H1 (cell line): ENCODE data around the gene GABRB2. TPM values are rescaled to one million over a fixed set of nuclear protein-coding genes. Genes with fewer than 3 reads are reported as not detected.

ENCODE experiments used
- CREB1 ChIP-seq: IDR thresholded peaks from 2 replicates; pipeline ENCODE4 v1.6.1; 2012; ENCODE audit warnings: inconsistent platforms
- SIN3A ChIP-seq, 2 experiments: IDR thresholded peaks in 1 of 2; conservative IDR thresholded peaks in 1 of 2; 2 replicates each; pipeline ENCODE4 v1.6.1; 2011 to 2012; ENCODE audit warnings: low read length in 2 of 2, improper control_type of control experiment in 1 of 2, low read depth in 1 of 2, mild to moderate bottlenecking in 1 of 2
- TEAD4 ChIP-seq: IDR thresholded peaks from 2 replicates; pipeline ENCODE4 v1.6.1; 2012; ENCODE audit warnings: low read depth, low read length, inconsistent platforms, mixed read lengths
- polyA plus RNA-seq, 7 experiments: library from polyadenylated mRNA; depleted of rRNA in 3 of 7; stranded (reverse) in 5 of 7; unstranded in 2 of 7; fragments of >200 nt in 5 of 7; fragments of 200-250 nt in 2 of 7; gene quantifications; 1 replicate in 5 of 7; 2 replicates in 1 of 7; 4 replicates in 1 of 7; pipeline versions ENCODE4 v1.2.1 to v1.2.3, GENCODE V29; 2011 to 2013; ENCODE audit warnings: missing spikeins in 2 of 7, mixed read lengths in 2 of 7
- total RNA-seq: library from RNA; stranded (reverse); fragmentation: NEBNext Ultra II Directional; extraction: Animal tissue kit (Norgen Biotek cat#: 25700); gene quantifications from 2 replicates; pipeline ENCODE4 v1.2.1, GENCODE V29; 2021
- TF ChIP-seq, protein P1 (sequence below): fragments of 300-600 bp; sonication (generic); IDR thresholded peaks from 2 replicates; pipeline ENCODE4 v1.7.1; 2012; ENCODE audit warnings: low read length, moderate library complexity, mild to moderate bottlenecking, inconsistent platforms; ENCODE audit not compliant: insufficient replicate concordance

GABRB2 gene
- total and polyA plus RNA-seq, 2 of the 8 experiments (the other 6 are each of a cell fraction or from before 2014, with no cell fraction given) = 0.54 to 1.9 TPM

DNA sequence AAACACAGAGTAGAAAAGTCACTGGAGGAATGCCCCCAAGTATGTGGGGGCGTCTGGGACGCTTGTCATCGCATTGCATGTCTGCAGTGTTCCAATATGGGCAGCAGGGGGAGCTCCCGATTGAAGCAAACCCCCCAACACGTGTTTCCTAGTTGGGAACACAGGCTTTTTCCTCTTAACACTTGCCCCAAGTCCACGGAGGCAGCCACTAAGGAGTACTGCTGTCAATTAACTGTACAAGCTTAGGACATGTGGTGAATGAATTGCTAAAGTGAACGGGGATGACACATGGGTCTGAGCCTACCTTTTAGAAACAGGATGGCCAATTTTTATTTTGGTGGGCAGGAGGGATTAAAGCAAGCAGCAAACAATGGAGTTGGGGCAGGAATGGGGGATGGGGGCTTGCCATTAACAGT, 2.2 kb downstream of the GABRB2 start (continued):
- TF ChIP-seq TEAD4 (peak; percentile 62), SIN3A (conservative IDR thresholded peaks at IDR 0.05 in 1 of 2, IDR thresholded peaks at IDR 0.05 in 1 of 2; ENCODE audit: low read depth in 1 of 2, low read length in 2 of 2) (peak; percentile 71 to 84; a peak in 2 of 4 replicates), CREB1 (0 out of 2 replicates have a peak, but pooled peaks have one; percentile 36)
- TF ChIP-seq, protein P1, sequence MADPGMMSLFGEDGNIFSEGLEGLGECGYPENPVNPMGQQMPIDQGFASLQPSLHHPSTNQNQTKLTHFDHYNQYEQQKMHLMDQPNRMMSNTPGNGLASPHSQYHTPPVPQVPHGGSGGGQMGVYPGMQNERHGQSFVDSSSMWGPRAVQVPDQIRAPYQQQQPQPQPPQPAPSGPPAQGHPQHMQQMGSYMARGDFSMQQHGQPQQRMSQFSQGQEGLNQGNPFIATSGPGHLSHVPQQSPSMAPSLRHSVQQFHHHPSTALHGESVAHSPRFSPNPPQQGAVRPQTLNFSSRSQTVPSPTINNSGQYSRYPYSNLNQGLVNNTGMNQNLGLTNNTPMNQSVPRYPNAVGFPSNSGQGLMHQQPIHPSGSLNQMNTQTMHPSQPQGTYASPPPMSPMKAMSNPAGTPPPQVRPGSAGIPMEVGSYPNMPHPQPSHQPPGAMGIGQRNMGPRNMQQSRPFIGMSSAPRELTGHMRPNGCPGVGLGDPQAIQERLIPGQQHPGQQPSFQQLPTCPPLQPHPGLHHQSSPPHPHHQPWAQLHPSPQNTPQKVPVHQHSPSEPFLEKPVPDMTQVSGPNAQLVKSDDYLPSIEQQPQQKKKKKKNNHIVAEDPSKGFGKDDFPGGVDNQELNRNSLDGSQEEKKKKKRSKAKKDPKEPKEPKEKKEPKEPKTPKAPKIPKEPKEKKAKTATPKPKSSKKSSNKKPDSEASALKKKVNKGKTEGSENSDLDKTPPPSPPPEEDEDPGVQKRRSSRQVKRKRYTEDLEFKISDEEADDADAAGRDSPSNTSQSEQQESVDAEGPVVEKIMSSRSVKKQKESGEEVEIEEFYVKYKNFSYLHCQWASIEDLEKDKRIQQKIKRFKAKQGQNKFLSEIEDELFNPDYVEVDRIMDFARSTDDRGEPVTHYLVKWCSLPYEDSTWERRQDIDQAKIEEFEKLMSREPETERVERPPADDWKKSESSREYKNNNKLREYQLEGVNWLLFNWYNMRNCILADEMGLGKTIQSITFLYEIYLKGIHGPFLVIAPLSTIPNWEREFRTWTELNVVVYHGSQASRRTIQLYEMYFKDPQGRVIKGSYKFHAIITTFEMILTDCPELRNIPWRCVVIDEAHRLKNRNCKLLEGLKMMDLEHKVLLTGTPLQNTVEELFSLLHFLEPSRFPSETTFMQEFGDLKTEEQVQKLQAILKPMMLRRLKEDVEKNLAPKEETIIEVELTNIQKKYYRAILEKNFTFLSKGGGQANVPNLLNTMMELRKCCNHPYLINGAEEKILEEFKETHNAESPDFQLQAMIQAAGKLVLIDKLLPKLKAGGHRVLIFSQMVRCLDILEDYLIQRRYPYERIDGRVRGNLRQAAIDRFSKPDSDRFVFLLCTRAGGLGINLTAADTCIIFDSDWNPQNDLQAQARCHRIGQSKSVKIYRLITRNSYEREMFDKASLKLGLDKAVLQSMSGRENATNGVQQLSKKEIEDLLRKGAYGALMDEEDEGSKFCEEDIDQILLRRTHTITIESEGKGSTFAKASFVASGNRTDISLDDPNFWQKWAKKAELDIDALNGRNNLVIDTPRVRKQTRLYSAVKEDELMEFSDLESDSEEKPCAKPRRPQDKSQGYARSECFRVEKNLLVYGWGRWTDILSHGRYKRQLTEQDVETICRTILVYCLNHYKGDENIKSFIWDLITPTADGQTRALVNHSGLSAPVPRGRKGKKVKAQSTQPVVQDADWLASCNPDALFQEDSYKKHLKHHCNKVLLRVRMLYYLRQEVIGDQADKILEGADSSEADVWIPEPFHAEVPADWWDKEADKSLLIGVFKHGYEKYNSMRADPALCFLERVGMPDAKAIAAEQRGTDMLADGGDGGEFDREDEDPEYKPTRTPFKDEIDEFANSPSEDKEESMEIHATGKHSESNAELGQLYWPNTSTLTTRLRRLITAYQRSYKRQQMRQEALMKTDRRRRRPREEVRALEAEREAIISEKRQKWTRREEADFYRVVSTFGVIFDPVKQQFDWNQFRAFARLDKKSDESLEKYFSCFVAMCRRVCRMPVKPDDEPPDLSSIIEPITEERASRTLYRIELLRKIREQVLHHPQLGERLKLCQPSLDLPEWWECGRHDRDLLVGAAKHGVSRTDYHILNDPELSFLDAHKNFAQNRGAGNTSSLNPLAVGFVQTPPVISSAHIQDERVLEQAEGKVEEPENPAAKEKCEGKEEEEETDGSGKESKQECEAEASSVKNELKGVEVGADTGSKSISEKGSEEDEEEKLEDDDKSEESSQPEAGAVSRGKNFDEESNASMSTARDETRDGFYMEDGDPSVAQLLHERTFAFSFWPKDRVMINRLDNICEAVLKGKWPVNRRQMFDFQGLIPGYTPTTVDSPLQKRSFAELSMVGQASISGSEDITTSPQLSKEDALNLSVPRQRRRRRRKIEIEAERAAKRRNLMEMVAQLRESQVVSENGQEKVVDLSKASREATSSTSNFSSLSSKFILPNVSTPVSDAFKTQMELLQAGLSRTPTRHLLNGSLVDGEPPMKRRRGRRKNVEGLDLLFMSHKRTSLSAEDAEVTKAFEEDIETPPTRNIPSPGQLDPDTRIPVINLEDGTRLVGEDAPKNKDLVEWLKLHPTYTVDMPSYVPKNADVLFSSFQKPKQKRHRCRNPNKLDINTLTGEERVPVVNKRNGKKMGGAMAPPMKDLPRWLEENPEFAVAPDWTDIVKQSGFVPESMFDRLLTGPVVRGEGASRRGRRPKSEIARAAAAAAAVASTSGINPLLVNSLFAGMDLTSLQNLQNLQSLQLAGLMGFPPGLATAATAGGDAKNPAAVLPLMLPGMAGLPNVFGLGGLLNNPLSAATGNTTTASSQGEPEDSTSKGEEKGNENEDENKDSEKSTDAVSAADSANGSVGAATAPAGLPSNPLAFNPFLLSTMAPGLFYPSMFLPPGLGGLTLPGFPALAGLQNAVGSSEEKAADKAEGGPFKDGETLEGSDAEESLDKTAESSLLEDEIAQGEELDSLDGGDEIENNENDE = peak; percentile 22
